ENCODE data around the gene PCDH10.
"Not testable (repeated sequence)": the region's sequence is repeated elsewhere in the genome, so short reads cannot be mapped to it uniquely, and the experiment has no call there.

The PCDH10 gene

DNA sequence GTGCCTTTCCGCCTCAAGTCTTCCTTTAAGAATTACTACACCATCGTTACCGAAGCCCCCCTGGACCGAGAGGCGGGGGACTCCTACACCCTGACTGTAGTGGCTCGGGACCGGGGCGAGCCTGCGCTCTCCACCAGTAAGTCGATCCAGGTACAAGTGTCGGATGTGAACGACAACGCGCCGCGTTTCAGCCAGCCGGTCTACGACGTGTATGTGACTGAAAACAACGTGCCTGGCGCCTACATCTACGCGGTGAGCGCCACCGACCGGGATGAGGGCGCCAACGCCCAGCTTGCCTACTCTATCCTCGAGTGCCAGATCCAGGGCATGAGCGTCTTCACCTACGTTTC, 2.2 kb downstream of the PCDH10 start:
- DNase-seq: no peak

DNA sequence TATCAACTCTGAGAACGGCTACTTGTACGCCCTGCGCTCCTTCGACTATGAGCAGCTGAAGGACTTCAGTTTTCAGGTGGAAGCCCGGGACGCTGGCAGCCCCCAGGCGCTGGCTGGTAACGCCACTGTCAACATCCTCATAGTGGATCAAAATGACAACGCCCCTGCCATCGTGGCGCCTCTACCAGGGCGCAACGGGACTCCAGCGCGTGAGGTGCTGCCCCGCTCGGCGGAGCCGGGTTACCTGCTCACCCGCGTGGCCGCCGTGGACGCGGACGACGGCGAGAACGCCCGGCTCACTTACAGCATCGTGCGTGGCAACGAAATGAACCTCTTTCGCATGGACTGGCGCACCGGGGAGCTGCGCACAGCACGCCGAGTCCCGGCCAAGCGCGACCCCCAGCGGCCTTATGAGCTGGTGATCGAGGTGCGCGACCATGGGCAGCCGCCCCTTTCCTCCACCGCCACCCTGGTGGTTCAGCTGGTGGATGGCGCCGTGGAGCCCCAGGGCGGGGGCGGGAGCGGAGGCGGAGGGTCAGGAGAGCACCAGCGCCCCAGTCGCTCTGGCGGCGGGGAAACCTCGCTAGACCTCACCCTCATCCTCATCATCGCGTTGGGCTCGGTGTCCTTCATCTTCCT, 2.7 kb downstream of the PCDH10 start:
- no peak for DNase-seq

DNA sequence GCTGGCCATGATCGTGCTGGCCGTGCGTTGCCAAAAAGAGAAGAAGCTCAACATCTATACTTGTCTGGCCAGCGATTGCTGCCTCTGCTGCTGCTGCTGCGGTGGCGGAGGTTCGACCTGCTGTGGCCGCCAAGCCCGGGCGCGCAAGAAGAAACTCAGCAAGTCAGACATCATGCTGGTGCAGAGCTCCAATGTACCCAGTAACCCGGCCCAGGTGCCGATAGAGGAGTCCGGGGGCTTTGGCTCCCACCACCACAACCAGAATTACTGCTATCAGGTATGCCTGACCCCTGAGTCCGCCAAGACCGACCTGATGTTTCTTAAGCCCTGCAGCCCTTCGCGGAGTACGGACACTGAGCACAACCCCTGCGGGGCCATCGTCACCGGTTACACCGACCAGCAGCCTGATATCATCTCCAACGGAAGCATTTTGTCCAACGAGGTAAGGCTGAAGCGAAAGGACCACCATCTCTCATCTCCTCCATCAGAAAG, 3.3 kb downstream of the PCDH10 start:
- no peak for DNase-seq

DNA sequence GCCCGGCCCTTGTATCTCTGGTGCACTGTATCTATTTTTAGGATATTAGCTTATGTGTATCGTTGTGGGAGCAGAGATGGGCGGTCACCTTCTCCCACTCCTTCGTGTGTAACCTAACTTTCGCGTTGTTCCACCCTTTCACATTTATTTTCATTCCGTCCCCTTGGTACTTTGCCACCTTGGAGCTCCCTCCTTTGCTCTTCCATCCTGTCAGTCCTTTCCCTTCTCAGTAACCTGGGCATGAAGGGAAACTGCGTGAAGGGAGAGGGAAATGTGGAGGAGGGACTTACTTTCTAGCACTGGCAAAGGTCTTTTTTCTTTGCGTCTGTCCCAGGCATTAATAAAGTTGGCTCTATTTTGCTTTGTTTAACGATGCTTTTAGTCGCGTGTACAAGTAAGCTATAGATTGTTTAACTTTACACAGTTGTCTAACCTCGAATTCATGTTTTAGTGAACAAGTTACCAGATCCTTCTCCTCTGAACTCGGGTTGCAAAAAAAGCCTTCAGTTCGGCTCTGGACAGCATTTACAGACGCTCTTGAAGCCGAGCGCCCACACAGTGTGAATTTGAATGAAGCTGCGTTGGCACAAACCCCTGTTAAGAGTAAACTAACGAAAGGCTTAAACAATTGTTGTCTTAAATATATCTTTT, 3.9 kb downstream of the PCDH10 start:
- DNase-seq: no peak

DNA sequence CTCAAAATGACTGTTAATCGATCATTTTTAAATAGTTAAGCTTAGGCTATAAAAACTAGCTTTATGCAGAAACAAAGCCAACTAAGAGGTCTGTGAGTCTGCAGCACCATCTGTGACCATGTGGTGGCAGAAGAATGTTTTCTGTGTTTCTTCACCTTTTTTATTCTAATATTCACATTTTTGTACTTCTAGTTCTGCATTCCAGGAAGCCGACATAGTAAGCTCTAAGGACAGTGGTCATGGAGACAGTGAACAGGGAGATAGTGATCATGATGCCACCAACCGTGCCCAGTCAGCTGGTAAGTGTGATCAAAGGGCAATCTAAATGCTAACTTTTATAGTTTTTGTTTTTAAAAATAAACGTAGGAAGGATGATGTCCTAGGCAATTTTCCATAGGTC, 5.6 kb downstream of the PCDH10 start:
- no peak for DNase-seq

DNA sequence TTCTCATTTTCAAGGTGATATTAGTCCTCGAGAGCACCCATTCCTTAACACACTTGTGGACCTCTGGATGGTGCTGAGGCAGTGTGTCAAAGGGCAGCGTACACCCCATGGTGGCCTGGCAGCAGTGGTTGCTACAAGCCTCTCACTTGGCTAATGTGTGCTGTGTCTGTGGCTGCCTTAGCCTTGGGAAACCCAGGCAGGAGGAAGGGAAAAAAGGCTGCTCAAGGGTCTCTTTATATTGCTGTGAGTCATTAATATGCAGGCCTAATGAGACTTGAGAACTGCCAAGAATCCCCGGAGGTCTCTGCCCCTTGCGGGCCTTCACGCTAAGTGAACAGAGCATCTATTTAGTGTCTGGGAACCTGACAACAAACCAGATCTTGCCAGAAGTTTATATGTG, 7.0 kb downstream of the PCDH10 start:
- no peak for DNase-seq

DNA sequence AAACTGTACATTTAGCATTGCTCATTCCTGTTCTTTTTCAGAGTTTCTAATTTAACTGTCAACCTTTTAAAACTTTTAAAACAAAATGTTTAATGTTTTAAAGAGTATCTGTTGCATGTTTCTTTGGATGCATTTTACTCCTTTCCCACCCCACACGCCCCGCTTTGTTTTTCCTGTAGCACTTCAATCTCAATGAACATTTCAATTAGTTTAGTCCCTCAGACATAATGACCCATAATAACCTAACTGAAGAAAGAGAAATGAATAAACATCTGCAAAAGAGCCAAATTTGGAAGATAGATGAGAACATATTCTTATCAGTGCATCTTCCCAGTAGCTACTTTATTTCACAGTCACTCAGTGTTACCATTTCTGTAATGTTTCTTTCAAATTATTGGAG, 7.5 kb downstream of the PCDH10 start:
- DNase-seq: no peak

DNA sequence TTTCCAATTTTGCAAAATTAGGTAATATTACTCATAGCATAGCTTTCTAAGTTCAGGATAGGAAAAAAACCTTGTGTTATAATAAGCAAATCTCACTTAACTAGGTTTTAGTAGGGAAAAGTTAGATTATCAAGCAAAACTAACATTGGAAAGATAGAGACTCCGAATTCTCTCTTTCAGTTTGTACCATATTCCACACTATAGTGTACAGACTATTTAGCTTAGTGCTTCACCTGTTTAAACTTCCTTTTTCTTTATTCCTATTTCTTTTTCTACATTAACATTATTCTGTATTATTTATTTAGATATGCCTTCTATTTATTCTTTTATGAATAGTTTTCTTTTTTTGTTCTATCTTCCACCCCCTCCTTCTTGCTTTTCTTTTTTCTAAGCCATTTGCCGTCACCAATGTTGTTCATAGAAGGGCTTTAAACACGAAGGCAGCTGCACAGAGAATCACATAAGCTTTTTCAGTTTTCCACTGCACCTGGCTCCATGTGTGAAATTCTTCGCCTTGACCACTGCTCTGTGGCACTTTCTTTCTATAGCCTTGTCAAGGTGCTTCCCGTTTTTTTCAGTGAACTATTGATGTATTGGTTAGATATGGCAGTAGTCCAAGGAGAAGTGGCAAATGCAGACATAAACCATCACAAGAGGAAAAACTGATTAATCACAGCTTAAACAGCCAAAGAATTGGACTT, 8.5 kb downstream of the PCDH10 start:
- no peak for DNase-seq

DNA sequence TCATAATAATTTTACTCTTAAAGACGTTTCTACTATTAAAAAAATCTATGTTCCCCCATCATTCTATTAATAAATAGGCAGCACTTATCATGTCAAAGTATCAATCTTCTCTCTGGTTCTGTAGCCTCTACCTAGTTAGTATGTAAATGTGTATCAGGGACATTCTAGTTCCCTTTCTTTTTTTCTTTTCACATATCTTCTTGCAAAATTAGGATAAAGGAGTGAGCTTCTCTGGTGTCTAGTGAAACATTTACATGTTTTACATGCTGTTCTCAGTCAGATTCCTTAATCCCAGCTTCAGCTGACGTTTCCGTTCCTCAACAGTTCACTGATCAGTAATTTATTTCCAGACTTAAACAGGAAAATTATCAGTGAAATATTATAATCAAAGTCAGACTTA, 11.8 kb downstream of the PCDH10 start:
- no peak for DNase-seq

DNA sequence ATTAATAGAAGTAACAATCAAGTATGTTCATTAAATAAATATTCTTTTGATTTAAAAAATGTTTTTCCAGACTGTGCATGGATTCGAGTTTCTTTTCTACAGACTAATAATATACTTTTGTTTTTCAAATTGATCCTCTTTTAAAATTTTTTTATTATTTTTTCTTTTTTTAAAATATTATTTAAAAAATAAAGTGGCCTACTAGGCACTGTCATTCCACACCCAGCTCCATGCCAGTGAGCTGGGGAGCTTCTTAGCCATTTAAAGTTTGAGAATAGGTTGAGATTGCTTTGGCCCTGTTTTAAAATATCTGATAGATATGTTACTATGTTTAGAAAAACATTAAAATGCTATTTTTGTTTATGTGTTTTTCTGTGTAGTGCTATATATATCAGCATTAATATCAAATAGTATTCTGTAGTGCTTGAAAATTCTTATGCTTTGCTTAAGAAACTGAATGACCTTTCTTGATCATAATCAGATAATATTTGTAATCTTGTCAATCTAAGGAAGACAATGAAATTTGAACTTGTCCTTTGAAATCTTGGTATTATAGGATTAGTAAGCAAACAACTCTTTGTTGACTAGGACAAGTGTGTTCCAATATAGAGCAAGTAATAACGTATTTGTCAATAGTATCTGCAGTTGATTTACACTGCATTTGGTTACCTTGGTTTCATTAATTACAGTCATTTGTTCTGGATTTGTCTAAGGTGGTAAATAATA, 12.6 kb downstream of the PCDH10 start:
- DNase-seq: no peak

DNA sequence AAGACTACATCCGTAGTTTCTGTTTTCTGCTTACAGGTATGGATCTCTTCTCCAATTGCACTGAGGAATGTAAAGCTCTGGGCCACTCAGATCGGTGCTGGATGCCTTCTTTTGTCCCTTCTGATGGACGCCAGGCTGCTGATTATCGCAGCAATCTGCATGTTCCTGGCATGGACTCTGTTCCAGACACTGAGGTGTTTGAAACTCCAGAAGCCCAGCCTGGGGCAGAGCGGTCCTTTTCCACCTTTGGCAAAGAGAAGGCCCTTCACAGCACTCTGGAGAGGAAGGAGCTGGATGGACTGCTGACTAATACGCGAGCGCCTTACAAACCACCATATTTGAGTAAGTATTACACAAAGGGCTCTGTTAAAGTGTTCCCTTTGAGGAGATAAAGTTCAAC, 13.8 kb downstream of the PCDH10 start:
- no peak for DNase-seq

DNA sequence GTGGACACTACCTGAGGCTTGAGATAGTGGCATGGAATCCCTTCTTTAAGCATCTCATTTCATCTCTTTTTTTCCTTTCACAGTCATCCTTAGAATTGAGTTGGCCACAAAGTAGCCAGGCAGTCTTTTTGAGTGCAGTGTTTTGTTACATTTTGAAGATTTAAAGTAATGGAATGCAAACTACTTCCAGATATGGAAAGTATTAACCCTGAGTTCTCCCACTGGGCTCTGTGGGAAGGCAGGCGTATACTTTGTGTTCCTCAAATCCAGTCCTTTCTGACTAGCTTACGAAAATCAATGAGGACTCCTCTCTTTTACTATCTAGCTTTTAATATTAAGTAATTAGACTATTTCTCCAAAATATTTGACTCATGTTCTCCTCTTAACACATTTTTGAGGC, 29.9 kb downstream of the PCDH10 start:
- no peak for DNase-seq

DNA sequence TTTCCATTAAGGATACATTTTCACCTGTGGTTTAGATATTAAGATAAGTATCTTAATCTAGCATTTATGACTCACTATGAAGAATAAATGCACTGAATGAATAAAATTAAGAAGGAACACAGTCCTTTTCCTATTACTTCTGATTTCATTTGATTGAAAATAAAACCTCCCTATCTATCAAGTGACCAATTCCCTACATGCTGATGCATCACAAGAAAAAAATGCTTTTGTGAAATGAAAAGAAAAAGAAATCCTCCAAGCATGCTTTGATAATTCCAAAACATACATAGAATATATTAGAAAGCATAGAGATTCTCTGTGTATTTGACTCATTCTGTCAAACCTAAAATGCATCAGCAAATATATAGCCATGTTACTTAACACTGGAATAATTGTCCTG, 37.1 kb downstream of the PCDH10 start:
- no peak for DNase-seq

DNA sequence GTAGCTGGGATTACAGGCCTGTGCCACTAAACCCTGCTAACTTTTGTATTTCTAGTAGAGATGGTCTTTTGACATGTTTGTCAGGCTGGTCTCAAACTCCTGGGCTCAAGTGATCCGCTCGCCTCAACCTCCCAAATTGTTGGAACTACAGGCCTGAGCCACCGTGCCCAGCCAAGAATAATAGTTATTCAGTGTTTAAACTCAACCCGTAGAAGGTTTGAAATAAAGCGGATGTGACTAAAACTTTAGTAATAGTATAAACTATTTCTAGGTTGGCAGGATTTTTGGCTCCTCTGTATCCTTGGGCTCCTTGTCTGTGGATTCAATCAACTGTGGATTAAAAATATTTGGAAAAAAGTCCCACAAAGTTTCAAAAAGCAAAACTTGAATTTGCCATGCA, 37.8 kb downstream of the PCDH10 start:
- no peak for DNase-seq

DNA sequence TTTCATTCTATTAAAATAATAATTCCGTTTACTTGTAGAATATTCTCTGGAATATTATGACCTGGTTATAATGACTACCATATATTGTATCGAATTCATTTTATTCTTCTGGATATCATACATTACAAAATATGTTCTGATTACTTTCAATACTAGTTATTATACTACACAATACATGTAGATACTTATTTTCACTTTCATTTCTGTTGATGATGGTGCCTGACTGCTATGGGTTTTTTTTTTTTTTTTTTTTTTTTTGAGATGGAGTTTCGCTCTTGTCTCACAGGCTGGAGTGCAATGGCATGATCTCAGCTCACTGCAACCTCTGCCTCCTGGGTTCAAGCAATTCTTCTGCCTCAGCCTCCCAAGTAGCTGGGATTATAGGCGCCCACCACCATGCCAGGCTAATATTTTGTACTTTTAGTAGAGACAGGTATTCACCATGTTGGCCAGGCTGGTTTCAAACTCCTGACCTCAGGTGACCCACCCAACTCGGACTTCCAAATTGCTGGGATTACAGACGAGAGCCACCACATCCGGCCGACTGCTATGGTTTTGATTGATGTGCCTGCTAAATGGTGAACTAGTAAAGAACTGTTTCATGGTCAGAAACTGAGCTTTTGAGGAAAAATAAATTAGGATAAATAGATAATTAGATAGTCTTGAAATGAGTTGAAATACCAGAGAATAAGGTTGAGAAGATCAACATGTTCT, 39.5 kb downstream of the PCDH10 start:
- DNase-seq: no peak

DNA sequence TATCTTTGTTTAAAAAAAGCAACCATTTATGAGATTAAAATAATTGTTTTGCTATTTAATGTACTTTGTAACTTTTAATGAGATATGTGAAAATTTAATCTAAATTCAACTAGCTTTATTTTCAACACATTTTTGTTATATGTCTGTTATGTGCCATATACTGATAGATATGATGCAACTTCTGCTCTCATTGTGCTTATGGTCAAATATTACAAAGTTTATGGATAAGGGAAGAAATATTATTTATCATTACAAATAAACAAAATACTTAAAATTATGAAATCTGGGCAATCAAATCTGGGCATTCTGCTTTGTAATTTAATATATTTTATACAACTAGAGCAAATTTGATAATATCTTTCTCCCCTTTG, 40.0 kb downstream of the PCDH10 start:
- no peak for DNase-seq

DNA sequence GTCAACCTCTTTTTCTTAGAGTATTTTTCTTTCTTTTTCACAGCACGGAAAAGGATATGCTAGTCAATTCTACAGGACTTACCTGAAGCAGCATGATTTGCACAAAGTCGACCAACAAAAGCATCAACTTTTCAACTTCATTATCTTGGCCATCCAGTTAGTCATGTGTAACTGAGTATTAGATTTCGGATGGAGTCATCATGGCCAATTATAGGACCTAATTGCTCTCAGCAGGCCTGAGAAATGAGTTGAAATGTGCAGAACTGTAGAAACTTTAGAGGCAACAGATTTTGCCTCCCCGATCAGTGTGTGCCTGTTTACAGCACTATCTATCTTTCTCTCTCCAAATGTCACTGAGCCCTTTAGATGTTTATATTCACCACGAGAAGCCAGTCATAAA, 41.0 kb downstream of the PCDH10 start:
- DNase-seq: no peak

DNA sequence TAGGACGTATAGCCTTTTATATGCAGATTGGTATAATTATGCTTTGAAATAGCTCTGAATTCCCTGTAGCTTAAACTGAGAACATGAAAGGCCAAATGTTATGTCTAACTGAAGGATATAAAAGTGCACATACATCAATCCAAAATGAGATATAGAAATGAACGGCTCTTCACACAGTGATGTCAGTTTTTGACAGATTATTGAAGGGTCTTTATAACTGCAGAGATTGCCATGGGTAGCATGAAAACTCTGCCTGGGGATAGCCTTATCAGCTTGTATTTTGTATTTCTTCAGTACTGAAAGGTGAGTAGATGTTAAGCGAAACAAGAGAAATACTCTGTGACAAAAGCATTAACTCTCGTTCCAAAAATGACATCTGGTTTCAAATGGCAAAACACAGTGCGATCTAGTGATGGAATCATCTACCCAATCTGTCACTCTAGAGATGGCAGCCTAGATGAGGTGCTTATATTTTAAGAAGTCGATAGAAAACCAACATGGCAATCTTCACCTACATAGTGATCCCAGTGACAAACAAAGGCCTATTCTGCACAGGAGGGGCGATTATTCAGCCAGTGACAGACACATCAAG, 59.7 kb downstream of the PCDH10 start:
- DNase-seq: no peak

DNA sequence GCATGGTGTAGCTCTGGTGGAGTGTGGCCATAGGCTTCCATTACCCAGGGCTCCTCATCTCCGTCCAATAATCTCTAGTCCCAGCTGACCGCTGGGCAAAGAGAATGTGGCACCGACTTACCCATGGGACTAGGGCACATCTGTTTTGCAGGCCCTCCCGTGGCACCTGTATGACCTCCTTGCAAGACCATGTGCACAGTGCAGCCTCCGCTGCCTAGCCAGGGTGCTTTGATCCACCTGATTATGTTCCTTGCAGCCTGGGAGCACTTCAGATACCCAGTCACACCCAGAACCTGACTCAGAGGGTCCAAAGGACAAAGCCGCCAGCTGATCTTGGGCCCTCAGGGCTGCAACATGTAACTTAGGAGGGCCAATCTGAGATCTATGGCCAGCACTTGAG, 84.8 kb downstream of the PCDH10 start:
- DNase-seq: no peak

DNA sequence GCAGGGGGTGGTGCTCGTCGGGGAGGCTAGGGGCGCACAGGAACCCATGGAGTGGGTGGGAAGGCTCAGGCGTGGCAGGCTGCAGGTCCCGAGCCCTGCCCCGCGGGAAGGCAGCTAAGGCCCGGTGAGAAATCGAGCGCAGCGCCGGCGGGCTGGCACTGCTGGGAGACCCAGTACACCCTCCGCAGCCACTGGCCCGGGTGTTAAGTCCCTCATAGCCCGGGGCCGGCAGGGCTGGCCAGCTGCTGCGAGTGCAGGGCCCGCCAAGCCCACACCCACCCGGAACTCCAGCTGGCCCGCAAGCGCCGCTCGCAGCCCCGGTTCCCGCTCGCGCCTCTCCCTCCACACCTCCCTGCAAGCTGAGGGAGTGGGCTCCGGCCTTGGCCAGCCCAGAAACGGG, 91.4 kb downstream of the PCDH10 start:
- DNase-seq: not testable (repeated sequence)

All from NCI-H2107 (cell line).